ENCODE results near the gene KCNMA1.

GRCh38 chr10:77253147-77253545, 384.5 kb downstream of the KCNMA1 start:
- no peak for TF ChIP-seq CTCF (IDR thresholded peaks at IDR 0.05)
- no peak for TF ChIP-seq POLR2AphosphoS5 (IDR thresholded peaks at IDR 0.05)
- TF ChIP-seq POLR2A (IDR thresholded peaks at IDR 0.05), result no peak
